H1 (cell line): ENCODE measurements around the gene ATP5F1E.
A peak's percentile ranks its signal among the peaks of the same experiment; 100 is the strongest.

Source experiments
- MAFK ChIP-seq: IDR thresholded peaks from 2 replicates; pipeline ENCODE4 v1.6.1; 2012; ENCODE audit warnings: low read depth, mild to moderate bottlenecking, improper control_type of control experiment, low read length
- POLR2A ChIP-seq, 2 experiments: IDR thresholded peaks; 1 replicate in 1 of 2; 2 replicates in 1 of 2; pipeline ENCODE4 v1.6.1; 2011; ENCODE audit warnings: low read depth in 2 of 2, low read length in 2 of 2, mild to moderate bottlenecking in 2 of 2; ENCODE audit errors: control extremely low read depth in 1 of 2
- TF ChIP-seq, protein P1 (sequence below), 3 experiments: IDR thresholded peaks; 1 replicate in 2 of 3; 2 replicates in 1 of 3; pipeline versions ENCODE4 v1.5.1 to v1.6.1; 2011; ENCODE audit warnings: low read length in 3 of 3, mild to moderate bottlenecking in 3 of 3, inconsistent platforms in 2 of 3, low read depth in 1 of 3, moderate library complexity in 1 of 3; ENCODE audit not compliant: insufficient read depth in 1 of 3; ENCODE audit errors: control extremely low read depth in 1 of 3

DNA sequence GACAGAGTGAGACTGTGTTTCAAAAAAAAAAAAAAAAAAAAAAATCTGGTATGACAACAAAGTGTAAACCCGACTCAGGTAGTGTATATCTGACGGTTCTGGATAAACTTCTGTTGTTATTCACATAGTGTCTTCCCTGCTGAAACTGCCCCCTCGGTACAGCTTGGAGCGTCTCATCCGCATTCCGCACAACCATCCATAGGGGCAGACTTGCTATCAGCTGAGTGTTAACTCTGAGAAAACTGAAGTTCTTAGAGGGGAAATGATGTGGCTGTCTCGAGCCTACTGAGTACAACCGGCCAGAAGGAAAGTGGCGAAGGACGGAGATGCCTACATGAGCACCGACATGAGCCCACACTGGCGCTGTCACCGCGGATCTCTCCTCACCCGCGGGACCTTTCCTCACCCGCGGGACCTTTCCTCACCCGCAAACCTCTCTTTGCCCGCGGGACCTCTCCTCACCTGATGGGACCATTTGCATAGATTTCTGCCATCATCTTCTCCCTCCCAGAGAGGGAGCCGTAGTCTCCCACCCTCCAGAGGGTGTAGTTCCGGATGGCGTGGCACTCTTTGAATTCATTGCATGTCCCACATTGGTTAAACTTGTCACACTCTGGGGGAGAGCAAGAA lies 34.9 kb downstream of the ATP5F1E start:
- TF ChIP-seq POLR2A (IDR thresholded peaks at IDR 0.05; ENCODE audit: control extremely low read depth in 1 of 2, low read depth in 2 of 2, low read length in 2 of 2) (no peak), MAFK (no peak)
- TF ChIP-seq, protein P1, sequence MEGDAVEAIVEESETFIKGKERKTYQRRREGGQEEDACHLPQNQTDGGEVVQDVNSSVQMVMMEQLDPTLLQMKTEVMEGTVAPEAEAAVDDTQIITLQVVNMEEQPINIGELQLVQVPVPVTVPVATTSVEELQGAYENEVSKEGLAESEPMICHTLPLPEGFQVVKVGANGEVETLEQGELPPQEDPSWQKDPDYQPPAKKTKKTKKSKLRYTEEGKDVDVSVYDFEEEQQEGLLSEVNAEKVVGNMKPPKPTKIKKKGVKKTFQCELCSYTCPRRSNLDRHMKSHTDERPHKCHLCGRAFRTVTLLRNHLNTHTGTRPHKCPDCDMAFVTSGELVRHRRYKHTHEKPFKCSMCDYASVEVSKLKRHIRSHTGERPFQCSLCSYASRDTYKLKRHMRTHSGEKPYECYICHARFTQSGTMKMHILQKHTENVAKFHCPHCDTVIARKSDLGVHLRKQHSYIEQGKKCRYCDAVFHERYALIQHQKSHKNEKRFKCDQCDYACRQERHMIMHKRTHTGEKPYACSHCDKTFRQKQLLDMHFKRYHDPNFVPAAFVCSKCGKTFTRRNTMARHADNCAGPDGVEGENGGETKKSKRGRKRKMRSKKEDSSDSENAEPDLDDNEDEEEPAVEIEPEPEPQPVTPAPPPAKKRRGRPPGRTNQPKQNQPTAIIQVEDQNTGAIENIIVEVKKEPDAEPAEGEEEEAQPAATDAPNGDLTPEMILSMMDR (IDR thresholded peaks at IDR 0.05; ENCODE audit: control extremely low read depth in 1 of 3, insufficient read depth in 1 of 3, low read depth in 1 of 3, low read length in 3 of 3), result peak in 1 of 3 experiments; percentile 7; a peak in 1 of 4 replicates
